Measurements from ENCODE around the gene MEIS3.

- no peak for TF ChIP-seq CTCF (IDR thresholded peaks at IDR 0.05)
- no peak for TF ChIP-seq SIN3A (IDR thresholded peaks at IDR 0.05; ENCODE audit: borderline replicate concordance, low read depth, low read length)
- TF ChIP-seq RFX5 (IDR thresholded peaks at IDR 0.05; ENCODE audit: low read length) = no peak
Measured at GRCh38 chr19:47398707-47399597, 20.4 kb downstream of the MEIS3 start.

Measured in SK-N-SH (cell line).